K562 (cell line): ENCODE results near the gene GMEB2. TPM values are rescaled to one million over a fixed set of nuclear protein-coding genes. Genes with fewer than 3 reads are reported as not detected.

ENCODE experiments used
- ATAC-seq: fragments of 200-7000 bp; cut with Tn5 transposase; 3 replicates; pipeline ENCODE4 v1.9.1; 2020; ENCODE audit warnings: moderate library complexity
- BruUV-seq: library from RNA; stranded (reverse); fragments of 400-500 nt; replicated peaks from 2 replicates; lab custom pipeline; 2021; lab: Mats Ljungman, UMichigan
- CTCF ChIA-PET: fragments of 300-600 bp; formaldehyde crosslinking; extraction: SDS; loops from one replicate; lab custom pipeline; 2021; ENCODE audit warnings: low intra/inter-chr PET ratio; lab: Yijun Ruan, JAX
- POLR2A ChIA-PET: fragments of 300-600, 350-650 bp; sonication (Branson Sonifier 250); formaldehyde crosslinking; extraction: SDS; loops from one replicate; lab custom pipeline; 2021; ENCODE audit warnings: antibody characterized with exemption, inconsistent platforms; lab: Yijun Ruan, JAX
- DNase-seq, 4 experiments: peaks; one replicate each; pipeline versions ENCODE4 v3.0.0 to v3.0.0-alpha.2; 2011 to 2018; ENCODE audit warnings: low spot score in 3 of 4, mixed read lengths in 3 of 4; ENCODE audit errors: extremely low read depth in 1 of 4
- FAIRE-seq: peaks from 2 replicates; lab custom pipeline; 2011; peaks lifted over from hg19 to GRCh38; lab: Jason Lieb, UNC
- H2AFZ ChIP-seq: 2 replicates; pipeline ENCODE4 v1.6.0; 2011; ENCODE audit warnings: low read depth, low read length, control low read depth, inconsistent platforms
- H3K27ac ChIP-seq: fragments of 200-600 bp; 3 replicates; pipeline ENCODE4 v1.8.0; 2011; ENCODE audit warnings: low read depth, mild to moderate bottlenecking, control low read depth, inconsistent platforms, low read length, moderate library complexity, mixed read lengths; ENCODE audit errors: extremely low read depth
- H3K27me3 ChIP-seq, 2 experiments: fragments of 300-600 bp in 1 of 2; 2 replicates in 1 of 2; 3 replicates in 1 of 2; pipeline versions ENCODE4 v1.6.0 to v1.8.0; 2011; ENCODE audit warnings: inconsistent platforms in 2 of 2, low read length in 2 of 2, mild to moderate bottlenecking in 1 of 2, mixed read lengths in 1 of 2, moderate library complexity in 1 of 2; ENCODE audit not compliant: control insufficient read depth in 2 of 2, insufficient read depth in 2 of 2
- H3K36me3 ChIP-seq: fragments of 300-600 bp; 3 replicates; pipeline ENCODE4 v1.8.0; 2011; ENCODE audit warnings: mild to moderate bottlenecking, low read length, inconsistent platforms; ENCODE audit not compliant: control insufficient read depth, insufficient read depth
- H3K4me1 ChIP-seq, 2 experiments: fragments of 200-600 bp in 1 of 2; replicated peaks in 1 of 2; 2 replicates in 1 of 2; 3 replicates in 1 of 2; pipeline versions ENCODE4 v1.5.1 to v1.8.0; 2011; ENCODE audit warnings: inconsistent platforms in 2 of 2, low read length in 2 of 2, mild to moderate bottlenecking in 1 of 2, mixed read lengths in 1 of 2, moderate library complexity in 1 of 2; ENCODE audit not compliant: control insufficient read depth in 2 of 2, insufficient read depth in 2 of 2
- H3K4me2 ChIP-seq: 2 replicates; pipeline ENCODE4 v1.6.1; 2011; ENCODE audit warnings: low read length, control low read depth, inconsistent platforms, mixed read lengths; ENCODE audit not compliant: insufficient read depth
- H3K4me3 ChIP-seq: fragments of 200-600 bp; sonication (generic), shearing (Covaris generic); 2 replicates; pipeline ENCODE4 v1.5.1; 2016; ENCODE audit warnings: control low read depth, inconsistent platforms
- H3K79me2 ChIP-seq: fragments of 200-600 bp; 3 replicates; pipeline ENCODE4 v1.8.0; 2011; ENCODE audit warnings: low read length, inconsistent platforms; ENCODE audit not compliant: control insufficient read depth, insufficient read depth
- H3K9ac ChIP-seq, 2 experiments: 2 replicates each; pipeline versions ENCODE4 v1.6.0 to v1.6.1; 2011; ENCODE audit warnings: low read depth in 2 of 2, low read length in 2 of 2, control low read depth in 1 of 2, inconsistent platforms in 1 of 2, mild to moderate bottlenecking in 1 of 2, mixed read lengths in 1 of 2; ENCODE audit not compliant: insufficient read depth in 1 of 2
- H3K9me1 ChIP-seq: one replicate; pipeline ENCODE4 v1.6.0; 2011; ENCODE audit warnings: inconsistent platforms, mild to moderate bottlenecking, low read length, moderate library complexity; ENCODE audit not compliant: control insufficient read depth, insufficient read depth
- H3K9me3 ChIP-seq: replicated peaks from 2 replicates; pipeline ENCODE4 v1.5.1; 2011; ENCODE audit warnings: low read depth, low read length, inconsistent platforms; ENCODE audit not compliant: control insufficient read depth, insufficient read depth
- H4K20me1 ChIP-seq: replicated peaks from 2 replicates; pipeline ENCODE4 v1.6.1; 2011; ENCODE audit warnings: low read length, inconsistent platforms, mixed read lengths; ENCODE audit not compliant: control insufficient read depth, insufficient read depth
- FOXP4 ChIP-seq: sonication (generic); formaldehyde crosslinking; IDR thresholded peaks from 2 replicates; pipeline ENCODE4 v1.8.0; 2022; ENCODE audit warnings: mild to moderate bottlenecking, missing genetic modification reagents, borderline replicate concordance
- NFYB ChIP-seq: IDR thresholded peaks from 2 replicates; pipeline ENCODE4 v1.6.1; 2011; ENCODE audit warnings: mild to moderate bottlenecking, moderate library complexity; ENCODE audit not compliant: insufficient read length; ENCODE audit errors: extremely low read depth
- ZNF507 ChIP-seq: conservative IDR thresholded peaks from 2 replicates; pipeline ENCODE4 v1.6.1; 2017; ENCODE audit warnings: missing genetic modification characterization, missing compliant biosample characterization
- WGBS: fragments of 100-300 bp; shearing (Covaris generic); methylation state at CpG from one replicate; pipeline ENCODE4 v1.1.6; 2016; ENCODE audit warnings: low coverage, mixed read lengths; ENCODE audit not compliant: insufficient coverage; ENCODE audit errors: missing lambda C conversion rate; 5-methylcytosine and 5-hydroxymethylcytosine counted together
- in situ Hi-C: fragments of 300-500 bp; cut with MboI; formaldehyde crosslinking; loops from 4 replicates; pipeline ENCODE4 v1.15.0; 2018; ENCODE audit warnings: inconsistent platforms, mixed read lengths
- intact Hi-C: fragments of 100-400 bp; cut with micrococcal nuclease; formaldehyde crosslinking; loops from 2 replicates; pipeline ENCODE4 v1.14.2; 2022
- polyA plus RNA-seq, 8 experiments: library from polyadenylated mRNA; depleted of rRNA in 4 of 8; stranded (reverse) in 5 of 8; unstranded in 3 of 8; fragments of >200 nt; fragmentation: Nextera tagmentation in 2 of 8; fragmentation: Illumina TruSeq in 1 of 8; extraction: Ambion mirVana in 2 of 8; extraction: Trizol in 1 of 8; gene quantifications; 2 replicates each; pipeline versions ENCODE4 v1.2.1 to v1.2.3, GENCODE V29; 2011 to 2014; ENCODE audit warnings: inconsistent platforms in 1 of 8, missing spikeins in 1 of 8
- total RNA-seq, 7 experiments: library from RNA; depleted of rRNA in 6 of 7; stranded (reverse); fragments of >200 nt in 6 of 7; fragmentation: Illumina TruSeq in 2 of 7; extraction: Trizol in 2 of 7; gene quantifications; 2 replicates each; pipeline versions ENCODE4 v1.2.1 to v1.2.3, GENCODE V29; 2011 to 2021; ENCODE audit warnings: low replicate concordance in 1 of 7
- TF ChIP-seq, protein P1 (sequence below): fragments of 200-600 bp; sonication (generic); IDR thresholded peaks from one replicate; pipeline ENCODE4 v1.6.1; 2012; ENCODE audit warnings: mild to moderate bottlenecking, low read depth, low read length, inconsistent platforms

GMEB2 gene
- total and polyA plus RNA-seq, 9 of the 15 experiments (the other 6 are each of a cell fraction or from before 2014, with no cell fraction given), result 0.03 to 13.9 (median 6.3) TPM

GRCh38 chr20:63664861-63665594 is 38.1 kb upstream of the GMEB2 start:
- no TSS peak for BruUV-seq
- Histone ChIP-seq H3K36me3 (peaks cover 88% of the 10 kb centered on the region; the same call in 2 of the 3 replicates), H3K4me2 (no peak overlapping the region), H3K27ac (no peak overlapping the region), H2AFZ (no peak overlapping the region), H3K27me3 (no peaks in the 10 kb centered on the region), H3K4me3 (no peak overlapping the region), H3K9ac (no peak overlapping the region; a peak in 1 of 4 replicates), H4K20me1 (no peaks in the 10 kb centered on the region), H3K79me2 (peaks cover 2% of the 10 kb centered on the region; the same call in 2 of the 3 replicates), H3K9me1 (peaks cover 3% of the 10 kb centered on the region), H3K4me1 (peaks cover 0 to 24% of the 10 kb centered on the region in 2 experiments; a peak in 1 of 5 replicates), H3K9me3 (no peaks in the 10 kb centered on the region)
- ATAC-seq (no peak), FAIRE-seq (no peak), DNase-seq (peak in 1 of 4 experiments; percentile 43)
- in situ Hi-C loops (no loop called here), intact Hi-C loops (no loop called here)
- ChIA-PET POLR2A (interaction anchor here (0.7 kb wide), 1 partner anchor 18 kb away, joined by 3 read pairs; no protein-coding TSS in a partner anchor), CTCF (no interaction called here)
- 88% methylated on average over 11 of the region's 18 CpGs for WGBS
- no peak for TF ChIP-seq FOXP4 (CRISPR knock-in tag)
- no peak for TF ChIP-seq ZNF507 (tag)
- TF ChIP-seq, protein P1, sequence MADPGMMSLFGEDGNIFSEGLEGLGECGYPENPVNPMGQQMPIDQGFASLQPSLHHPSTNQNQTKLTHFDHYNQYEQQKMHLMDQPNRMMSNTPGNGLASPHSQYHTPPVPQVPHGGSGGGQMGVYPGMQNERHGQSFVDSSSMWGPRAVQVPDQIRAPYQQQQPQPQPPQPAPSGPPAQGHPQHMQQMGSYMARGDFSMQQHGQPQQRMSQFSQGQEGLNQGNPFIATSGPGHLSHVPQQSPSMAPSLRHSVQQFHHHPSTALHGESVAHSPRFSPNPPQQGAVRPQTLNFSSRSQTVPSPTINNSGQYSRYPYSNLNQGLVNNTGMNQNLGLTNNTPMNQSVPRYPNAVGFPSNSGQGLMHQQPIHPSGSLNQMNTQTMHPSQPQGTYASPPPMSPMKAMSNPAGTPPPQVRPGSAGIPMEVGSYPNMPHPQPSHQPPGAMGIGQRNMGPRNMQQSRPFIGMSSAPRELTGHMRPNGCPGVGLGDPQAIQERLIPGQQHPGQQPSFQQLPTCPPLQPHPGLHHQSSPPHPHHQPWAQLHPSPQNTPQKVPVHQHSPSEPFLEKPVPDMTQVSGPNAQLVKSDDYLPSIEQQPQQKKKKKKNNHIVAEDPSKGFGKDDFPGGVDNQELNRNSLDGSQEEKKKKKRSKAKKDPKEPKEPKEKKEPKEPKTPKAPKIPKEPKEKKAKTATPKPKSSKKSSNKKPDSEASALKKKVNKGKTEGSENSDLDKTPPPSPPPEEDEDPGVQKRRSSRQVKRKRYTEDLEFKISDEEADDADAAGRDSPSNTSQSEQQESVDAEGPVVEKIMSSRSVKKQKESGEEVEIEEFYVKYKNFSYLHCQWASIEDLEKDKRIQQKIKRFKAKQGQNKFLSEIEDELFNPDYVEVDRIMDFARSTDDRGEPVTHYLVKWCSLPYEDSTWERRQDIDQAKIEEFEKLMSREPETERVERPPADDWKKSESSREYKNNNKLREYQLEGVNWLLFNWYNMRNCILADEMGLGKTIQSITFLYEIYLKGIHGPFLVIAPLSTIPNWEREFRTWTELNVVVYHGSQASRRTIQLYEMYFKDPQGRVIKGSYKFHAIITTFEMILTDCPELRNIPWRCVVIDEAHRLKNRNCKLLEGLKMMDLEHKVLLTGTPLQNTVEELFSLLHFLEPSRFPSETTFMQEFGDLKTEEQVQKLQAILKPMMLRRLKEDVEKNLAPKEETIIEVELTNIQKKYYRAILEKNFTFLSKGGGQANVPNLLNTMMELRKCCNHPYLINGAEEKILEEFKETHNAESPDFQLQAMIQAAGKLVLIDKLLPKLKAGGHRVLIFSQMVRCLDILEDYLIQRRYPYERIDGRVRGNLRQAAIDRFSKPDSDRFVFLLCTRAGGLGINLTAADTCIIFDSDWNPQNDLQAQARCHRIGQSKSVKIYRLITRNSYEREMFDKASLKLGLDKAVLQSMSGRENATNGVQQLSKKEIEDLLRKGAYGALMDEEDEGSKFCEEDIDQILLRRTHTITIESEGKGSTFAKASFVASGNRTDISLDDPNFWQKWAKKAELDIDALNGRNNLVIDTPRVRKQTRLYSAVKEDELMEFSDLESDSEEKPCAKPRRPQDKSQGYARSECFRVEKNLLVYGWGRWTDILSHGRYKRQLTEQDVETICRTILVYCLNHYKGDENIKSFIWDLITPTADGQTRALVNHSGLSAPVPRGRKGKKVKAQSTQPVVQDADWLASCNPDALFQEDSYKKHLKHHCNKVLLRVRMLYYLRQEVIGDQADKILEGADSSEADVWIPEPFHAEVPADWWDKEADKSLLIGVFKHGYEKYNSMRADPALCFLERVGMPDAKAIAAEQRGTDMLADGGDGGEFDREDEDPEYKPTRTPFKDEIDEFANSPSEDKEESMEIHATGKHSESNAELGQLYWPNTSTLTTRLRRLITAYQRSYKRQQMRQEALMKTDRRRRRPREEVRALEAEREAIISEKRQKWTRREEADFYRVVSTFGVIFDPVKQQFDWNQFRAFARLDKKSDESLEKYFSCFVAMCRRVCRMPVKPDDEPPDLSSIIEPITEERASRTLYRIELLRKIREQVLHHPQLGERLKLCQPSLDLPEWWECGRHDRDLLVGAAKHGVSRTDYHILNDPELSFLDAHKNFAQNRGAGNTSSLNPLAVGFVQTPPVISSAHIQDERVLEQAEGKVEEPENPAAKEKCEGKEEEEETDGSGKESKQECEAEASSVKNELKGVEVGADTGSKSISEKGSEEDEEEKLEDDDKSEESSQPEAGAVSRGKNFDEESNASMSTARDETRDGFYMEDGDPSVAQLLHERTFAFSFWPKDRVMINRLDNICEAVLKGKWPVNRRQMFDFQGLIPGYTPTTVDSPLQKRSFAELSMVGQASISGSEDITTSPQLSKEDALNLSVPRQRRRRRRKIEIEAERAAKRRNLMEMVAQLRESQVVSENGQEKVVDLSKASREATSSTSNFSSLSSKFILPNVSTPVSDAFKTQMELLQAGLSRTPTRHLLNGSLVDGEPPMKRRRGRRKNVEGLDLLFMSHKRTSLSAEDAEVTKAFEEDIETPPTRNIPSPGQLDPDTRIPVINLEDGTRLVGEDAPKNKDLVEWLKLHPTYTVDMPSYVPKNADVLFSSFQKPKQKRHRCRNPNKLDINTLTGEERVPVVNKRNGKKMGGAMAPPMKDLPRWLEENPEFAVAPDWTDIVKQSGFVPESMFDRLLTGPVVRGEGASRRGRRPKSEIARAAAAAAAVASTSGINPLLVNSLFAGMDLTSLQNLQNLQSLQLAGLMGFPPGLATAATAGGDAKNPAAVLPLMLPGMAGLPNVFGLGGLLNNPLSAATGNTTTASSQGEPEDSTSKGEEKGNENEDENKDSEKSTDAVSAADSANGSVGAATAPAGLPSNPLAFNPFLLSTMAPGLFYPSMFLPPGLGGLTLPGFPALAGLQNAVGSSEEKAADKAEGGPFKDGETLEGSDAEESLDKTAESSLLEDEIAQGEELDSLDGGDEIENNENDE, result no peak
- peak; percentile 13 for TF ChIP-seq NFYB
